Right lobe of liver (tissue), 4 donors: ENCODE results near the gene PDCD5.

ENCODE experiments used
- CTCF ChIP-seq, 4 donors: fragments of 200-600 bp in 3 of 4; fragments of 450-650 bp in 1 of 4; IDR thresholded peaks; one replicate each; pipeline versions ENCODE4 v1.5.1 to v1.8.0; 2016 to 2022; ENCODE audit warnings: antibody characterized with exemption in 4 of 4, mild to moderate bottlenecking in 2 of 4
- POLR2A ChIP-seq: fragments of 450-650 bp; IDR thresholded peaks from one replicate; pipeline ENCODE4 v1.6.1; 2017; ENCODE audit warnings: antibody characterized with exemption, mild to moderate bottlenecking
- donor health status: DM: no; HTN: no; CAD: no.
- donor health status: DM: no; HTN: no; CAD: no.
- donor health status: DM: no; HTN: yes; CAD: no.

GRCh38 chr19:32619051-32619685, 38.2 kb downstream of the PDCD5 start:
- no peak for TF ChIP-seq CTCF (IDR thresholded peaks at IDR 0.05)
- no peak for TF ChIP-seq POLR2A
